Activated CD4-positive, alpha-beta T cell treated with anti-CD3 and anti-CD28 coated beads, Interleukin-2, Interleukin-4, amounts not matched to agents 100 ng/mL and 50 ng/mL, durations not matched to agents 16 hours and 8 hours (primary cell): Measurements from ENCODE around the gene CABLES1.

Experiments
- DNase-seq: peaks from one replicate; pipeline ENCODE4 v3.0.0-alpha.2; 2020; ENCODE audit warnings: low spot score

The CABLES1 gene

DNA sequence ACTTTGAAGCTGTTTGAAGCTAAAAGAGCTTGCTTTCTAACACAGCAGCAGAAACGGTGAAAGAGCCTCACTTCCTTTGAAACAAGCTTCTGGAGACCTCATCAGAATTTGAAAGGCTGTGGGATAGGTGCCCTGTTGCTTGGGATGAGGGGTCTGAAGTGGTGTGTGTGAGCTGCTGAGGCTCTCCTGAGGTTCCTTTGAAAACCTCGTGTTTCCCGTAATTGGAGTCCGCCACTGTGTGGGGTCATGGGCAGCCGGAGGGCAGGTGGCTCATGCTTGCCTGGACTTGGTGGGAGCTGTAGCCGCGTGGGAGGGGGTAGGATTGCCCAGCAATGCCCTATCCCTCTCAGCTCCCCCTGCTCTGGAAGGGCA lies 34.4 kb downstream of the CABLES1 start:
- no peak for DNase-seq

DNA sequence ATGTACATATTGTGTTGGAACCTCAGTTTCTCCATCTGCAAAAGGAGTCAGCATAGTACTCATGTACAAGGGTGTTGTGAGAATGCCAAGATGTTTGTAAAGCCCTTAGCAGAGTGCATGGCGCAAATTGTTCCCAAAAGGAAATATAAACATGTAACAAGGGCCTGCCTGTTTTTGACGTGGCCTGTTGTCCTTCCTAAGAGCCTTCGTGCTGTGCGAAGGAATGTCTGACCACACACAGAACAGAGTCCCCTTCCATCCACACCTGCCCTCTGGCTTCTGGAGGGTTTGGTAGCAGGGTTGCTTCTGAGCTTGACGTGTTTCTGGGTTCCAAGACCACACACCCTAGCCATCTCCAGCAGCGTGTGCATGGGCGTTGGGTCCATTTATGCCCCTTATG lies 34.9 kb downstream of the CABLES1 start:
- no peak for DNase-seq

- no peak for DNase-seq
Observed at GRCh38 chr18:23171581-23172156, 36.4 kb downstream of the CABLES1 start.

- DNase-seq = no peak
Observed at GRCh38 chr18:23172591-23173380, 37.5 kb downstream of the CABLES1 start.

GRCh38 chr18:23173912-23174311 lies 38.6 kb downstream of the CABLES1 start:
- no peak for DNase-seq

- DNase-seq = no peak
Observed at GRCh38 chr18:23176701-23177432, 41.6 kb downstream of the CABLES1 start.

DNA sequence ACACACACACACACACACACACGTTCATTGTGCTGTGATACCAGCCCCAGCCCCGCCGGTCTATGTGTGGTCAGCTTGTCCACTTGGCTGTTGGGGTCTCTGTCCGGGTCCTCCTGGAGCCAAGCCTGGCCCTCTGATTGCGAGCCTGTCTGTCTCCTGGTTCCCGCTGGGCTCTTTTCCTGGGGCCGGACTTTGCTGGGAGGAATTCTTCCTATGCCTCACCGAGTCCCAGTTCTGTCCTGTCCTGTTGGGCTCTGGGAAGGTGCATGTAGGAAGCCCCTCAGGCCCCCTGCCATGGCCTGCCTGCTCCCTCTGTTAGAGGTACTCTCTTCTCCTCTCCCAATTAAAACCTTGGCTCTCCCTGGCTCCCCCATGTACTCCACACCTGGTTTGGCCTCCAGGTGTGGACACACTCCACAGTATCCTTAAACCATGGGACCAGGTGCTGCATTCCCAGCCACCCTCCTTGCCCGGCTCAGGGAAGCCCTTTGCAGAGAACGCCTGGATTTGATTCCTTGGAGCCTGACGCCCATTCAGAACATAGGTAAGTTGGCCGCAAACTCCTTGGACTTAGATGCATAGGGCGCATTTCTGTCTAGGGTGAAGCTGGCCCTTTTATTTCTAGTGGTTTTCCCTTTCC lies 42.3 kb downstream of the CABLES1 start:
- no peak for DNase-seq

- DNase-seq = no peak
Observed at GRCh38 chr18:23178201-23178600, 42.9 kb downstream of the CABLES1 start.

GRCh38 chr18:23178661-23179081 lies 43.4 kb downstream of the CABLES1 start:
- DNase-seq = no peak

- DNase-seq = no peak
Observed at GRCh38 chr18:23179416-23179815, 44.1 kb downstream of the CABLES1 start.

DNA sequence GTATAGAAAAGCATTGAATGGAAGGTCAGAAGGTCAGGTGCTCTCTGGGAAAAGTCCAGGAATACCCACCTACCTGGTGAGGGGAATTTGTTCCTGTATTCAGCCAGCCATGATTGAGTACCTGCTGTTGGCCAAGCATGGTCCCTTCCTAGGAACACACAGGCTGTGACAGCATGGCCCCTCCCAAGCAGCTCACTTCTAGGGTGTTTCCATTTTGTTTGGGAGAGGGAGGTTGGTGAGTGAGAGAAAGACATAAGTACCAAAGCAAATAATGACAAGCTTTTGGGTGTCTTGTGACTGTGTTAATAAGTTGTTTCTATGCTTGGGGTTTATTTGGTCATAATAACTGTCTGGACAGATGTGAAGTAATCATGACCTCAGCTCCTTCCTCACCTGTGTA lies 46.3 kb downstream of the CABLES1 start:
- no peak for DNase-seq

- no peak for DNase-seq
Observed at GRCh38 chr18:23182606-23183005, 47.3 kb downstream of the CABLES1 start.

DNA sequence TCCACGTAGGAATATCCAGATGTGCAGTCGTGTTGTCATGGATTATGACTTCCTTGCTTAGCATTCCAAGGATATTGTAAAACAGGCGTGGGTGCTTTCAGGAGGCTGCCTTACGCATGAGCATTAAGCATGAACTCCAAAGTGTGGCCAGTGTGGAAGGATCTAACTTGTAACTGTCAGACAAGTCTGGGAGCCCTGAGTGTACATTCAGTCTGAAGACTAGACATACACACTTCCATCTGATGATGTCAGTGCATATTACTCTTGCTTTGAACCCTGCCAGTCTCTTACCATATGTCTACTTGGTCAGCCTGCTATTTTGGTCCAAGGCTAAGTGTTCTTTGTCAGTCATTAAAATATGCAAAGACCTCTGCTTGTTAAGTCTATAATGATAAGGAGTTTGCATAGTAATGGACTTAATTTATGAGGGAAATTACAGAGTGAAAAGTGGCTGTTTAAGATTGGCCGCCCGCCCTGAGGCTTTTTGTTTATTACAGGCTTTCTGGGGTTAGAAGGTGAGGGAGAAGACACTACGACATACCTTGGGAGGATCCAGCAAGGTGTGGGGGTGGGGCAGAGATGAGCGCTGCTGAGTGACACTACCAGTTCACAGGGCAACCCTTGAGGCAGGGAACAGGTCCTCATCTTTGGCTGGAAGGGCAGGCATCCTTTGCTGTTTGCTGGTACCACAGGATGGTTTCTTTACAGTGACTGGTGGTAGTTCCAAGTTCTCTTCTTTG lies 48.3 kb downstream of the CABLES1 start:
- no peak for DNase-seq

DNA sequence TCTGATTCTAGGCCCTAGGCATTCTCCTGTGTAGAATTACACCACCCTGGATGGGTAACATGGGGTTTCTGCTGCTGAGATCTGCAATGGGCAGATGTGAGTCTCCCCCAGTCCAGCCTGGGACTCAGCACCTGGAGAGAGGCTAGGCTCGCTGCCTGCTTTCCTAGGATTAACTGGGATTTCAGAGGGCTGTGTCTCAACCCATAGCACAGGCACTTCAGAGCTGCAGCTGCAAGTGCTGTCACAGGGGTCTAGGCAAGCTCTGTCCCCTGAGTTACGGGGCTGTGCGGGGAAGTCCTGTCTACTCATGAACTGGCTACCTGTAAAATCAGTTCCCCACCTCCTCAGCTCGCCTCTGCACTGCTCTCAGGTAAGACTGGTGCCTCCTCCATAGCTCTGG lies 51.5 kb downstream of the CABLES1 start:
- no peak for DNase-seq

DNA sequence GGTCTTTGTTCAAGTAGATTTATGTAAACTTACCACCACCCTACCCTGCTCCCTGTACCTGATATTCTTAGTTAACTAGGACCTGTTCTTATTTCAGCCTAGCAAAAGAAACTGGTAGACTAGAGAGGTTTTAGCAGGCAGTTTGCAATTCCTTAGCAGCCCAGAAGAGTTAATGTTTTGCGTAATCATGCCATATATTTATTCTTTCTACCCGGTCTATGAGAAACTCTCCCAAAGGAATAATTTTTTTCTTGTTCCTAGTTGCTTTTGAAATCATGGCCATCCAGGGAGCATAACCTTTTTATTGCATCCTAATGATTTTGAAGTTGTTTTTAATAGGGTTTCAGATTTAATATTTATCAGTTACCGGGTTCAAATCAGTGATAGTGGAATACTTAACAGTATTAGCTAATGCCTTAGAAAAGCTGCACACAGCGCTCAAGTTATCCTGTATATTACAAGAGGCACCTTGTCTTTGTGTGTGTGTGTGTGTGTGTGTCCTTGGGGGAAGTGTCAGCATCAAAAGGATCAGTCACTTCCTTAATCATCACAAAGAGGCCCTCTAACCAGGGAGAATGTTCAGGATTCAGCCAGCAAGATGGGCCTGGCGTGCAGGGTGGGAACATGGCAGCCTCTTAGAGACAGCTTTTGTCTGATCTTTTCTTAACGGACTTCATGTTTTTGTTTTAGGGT lies 52.9 kb downstream of the CABLES1 start:
- no peak for DNase-seq

- no peak for DNase-seq
Observed at GRCh38 chr18:23189099-23189498, 53.8 kb downstream of the CABLES1 start.

GRCh38 chr18:23189768-23190661 lies 54.7 kb downstream of the CABLES1 start:
- DNase-seq = no peak

DNA sequence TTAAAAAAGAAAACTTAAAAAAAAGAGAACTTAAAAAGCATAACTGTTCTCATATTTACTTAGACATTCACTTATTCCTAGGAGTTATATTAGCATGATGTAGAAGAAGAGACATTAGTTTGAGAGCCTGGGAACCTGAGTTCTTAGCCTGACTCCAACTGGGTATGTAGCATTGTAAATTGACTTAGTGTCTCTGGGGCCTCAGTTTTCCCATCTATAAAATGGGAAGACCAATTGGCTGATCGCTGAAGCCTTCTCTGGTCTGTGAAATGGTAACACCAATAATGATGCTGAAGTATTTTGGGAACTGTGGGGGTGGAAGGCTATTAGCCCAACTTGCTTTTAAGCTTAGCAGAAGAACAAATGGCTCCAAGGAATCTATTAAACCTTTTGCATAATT lies 55.9 kb downstream of the CABLES1 start:
- no peak for DNase-seq

GRCh38 chr18:23193742-23194141 lies 58.5 kb downstream of the CABLES1 start:
- no peak for DNase-seq
